ENCODE data around the gene C10orf71.

C10orf71 gene

DNA sequence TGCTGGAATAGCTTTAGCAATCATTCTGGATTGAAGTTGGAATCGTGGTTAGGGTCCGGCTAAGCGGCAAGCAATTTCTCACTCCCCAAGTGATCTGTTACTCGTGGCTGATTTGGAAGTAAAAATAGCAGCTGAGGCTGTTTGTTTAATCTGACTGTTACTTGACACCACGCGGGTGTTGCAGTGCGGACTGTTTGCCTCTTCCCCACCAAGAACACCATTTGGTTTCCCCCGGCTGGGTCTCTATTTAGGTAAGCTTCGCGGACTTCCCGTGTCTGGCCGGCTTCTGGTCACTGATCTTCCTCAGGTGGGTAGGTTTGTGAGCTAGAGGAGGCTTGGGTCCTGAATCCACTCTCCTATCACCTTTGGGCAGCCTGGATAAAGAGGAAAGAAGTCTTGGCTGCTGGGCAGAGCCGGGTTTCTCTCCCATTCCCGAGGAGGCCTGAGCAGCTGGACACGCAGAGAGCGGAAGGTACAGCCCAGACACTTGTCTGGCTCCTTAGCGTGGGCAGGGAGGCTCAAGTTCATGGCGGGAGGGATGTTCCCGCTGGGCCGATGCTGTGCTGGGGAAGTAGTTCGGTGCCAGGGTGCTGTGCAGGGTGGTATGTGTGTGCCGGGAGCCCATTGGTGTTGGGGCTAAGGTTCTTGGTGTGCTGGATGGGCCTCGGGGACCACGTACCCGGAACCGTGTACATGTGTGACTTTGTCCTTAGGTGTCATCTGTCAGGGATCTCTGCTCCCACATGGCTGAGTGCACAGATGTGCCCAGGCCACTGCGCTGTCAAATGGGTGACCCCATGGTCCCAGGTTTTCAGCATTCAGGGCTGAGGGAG is at the start of gene C10orf71:
C10orf71 (plus strand) TSS at position 188 of the 833 bp plus-strand sequence. CDS start 23,376 bp downstream, outside the sequence.
- no peak for TF ChIP-seq CTCF (IDR thresholded peaks at IDR 0.05; ENCODE audit: control insufficient read depth, insufficient read depth, low read depth, low read length, missing control alignments)
- no peak for DNase-seq (ENCODE audit: low read depth)
- no peak within 1 kb of the TSS for H3K4me3 ChIP-seq (ENCODE audit: control insufficient read depth, low read depth, low read length)

DNA sequence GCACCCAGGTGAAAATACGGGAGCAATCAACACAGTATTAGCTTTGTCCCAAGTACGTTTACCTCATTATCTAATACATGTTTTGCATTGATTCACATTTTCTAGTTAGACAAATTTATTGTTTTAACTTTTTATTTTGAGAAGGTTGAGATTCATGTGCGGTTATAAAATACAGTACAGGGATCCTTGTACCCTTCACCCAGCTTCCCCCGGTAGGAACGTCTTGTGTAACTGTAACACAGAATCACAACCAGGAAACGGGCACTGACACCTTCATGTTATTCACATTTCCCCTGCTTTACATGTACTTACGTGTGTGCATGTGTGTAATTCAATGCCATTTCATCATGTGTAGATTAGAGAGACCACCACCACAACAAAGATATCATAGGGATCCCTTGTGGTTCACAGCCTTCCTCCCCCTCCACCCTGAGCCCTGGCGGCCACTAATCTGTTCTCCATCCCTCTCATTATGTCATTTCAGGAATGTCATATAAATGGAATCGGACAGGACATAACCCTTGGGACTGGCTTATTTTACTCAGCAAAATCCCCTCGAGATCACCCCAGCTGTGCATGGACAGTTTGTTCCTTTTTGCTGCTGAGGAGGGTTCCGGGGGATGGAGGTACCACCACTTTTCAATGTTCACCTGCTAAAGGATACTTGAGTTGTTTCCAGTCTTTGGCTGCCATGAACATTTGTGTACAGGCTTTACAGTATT is 46.5 kb upstream of the C10orf71 start:
- TF ChIP-seq CTCF (IDR thresholded peaks at IDR 0.05; ENCODE audit: control insufficient read depth, insufficient read depth, low read depth, low read length, missing control alignments), result no peak
- DNase-seq (ENCODE audit: low read depth), result no peak
- H3K4me3 ChIP-seq (ENCODE audit: control insufficient read depth, low read depth, low read length), result no peak overlapping the region

- no peak for DNase-seq (ENCODE audit: low read depth)
- no peak overlapping the region for H3K4me3 ChIP-seq (ENCODE audit: control insufficient read depth, low read depth, low read length)
- TF ChIP-seq CTCF (IDR thresholded peaks at IDR 0.05; ENCODE audit: control insufficient read depth, insufficient read depth, low read depth, low read length, missing control alignments), result no peak
Observed at GRCh38 chr10:49253340-49253906, 45.5 kb upstream of the C10orf71 start.

GRCh38 chr10:49254150-49254549 is 44.8 kb upstream of the C10orf71 start:
- H3K4me3 ChIP-seq (ENCODE audit: control insufficient read depth, low read depth, low read length), result no peak overlapping the region
- DNase-seq (ENCODE audit: low read depth), result no peak
- TF ChIP-seq CTCF (IDR thresholded peaks at IDR 0.05; ENCODE audit: control insufficient read depth, insufficient read depth, low read depth, low read length, missing control alignments), result no peak

DNA sequence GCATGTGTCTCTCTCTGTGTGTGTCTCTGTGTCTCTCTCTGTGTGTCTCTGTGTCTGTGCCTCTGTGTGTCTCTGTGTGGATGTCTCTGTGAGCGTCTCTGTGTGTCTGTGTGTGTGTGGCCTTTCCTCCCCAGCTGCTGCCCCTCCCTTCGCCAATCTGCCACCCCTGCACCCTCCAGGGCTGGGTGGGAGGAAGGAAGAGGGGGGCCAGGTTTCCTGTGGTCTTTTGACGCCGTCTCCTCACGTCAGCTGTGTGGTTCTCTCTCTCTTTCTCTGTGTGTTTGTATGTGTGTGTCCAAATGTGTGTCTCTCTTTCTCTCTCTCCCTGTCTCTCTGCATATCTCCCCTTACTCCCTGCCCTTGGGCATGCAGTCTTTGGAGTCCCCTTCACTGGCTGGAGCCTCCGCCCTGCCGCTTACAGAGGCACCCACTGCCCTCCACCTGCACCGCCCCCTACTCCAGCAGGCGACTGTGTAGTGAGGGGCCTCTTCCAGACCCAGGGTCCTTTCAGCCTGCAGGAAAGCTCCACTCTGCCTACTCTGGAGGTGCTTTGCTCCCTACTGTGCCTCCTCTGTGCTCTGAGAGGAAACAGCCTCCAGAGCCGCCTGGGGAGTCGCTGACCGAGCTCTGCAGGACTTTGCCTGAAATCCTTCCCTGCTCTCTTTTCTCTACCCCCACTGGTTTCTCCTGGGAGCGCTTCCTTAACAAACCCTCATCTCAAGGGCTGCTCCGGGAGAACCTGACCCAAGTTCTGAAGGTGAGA is 44.2 kb upstream of the C10orf71 start:
- no peak for TF ChIP-seq CTCF (IDR thresholded peaks at IDR 0.05; ENCODE audit: control insufficient read depth, insufficient read depth, low read depth, low read length, missing control alignments)
- no peak overlapping the region for H3K4me3 ChIP-seq (ENCODE audit: control insufficient read depth, low read depth, low read length)
- no peak for DNase-seq (ENCODE audit: low read depth)

GRCh38 chr10:49255883-49256282 is 43.1 kb upstream of the C10orf71 start:
- no peak overlapping the region for H3K4me3 ChIP-seq (ENCODE audit: control insufficient read depth, low read depth, low read length)
- no peak for DNase-seq (ENCODE audit: low read depth)
- TF ChIP-seq CTCF (IDR thresholded peaks at IDR 0.05; ENCODE audit: control insufficient read depth, insufficient read depth, low read depth, low read length, missing control alignments), result no peak

All from AG09309 (cell line).